ENCODE measurements around the gene CPLX3.

GRCh38 chr15:74820056-74820455, 6.4 kb upstream of the CPLX3 start:
- TF ChIP-seq POLR2AphosphoS5 (IDR thresholded peaks at IDR 0.05) = no peak
- no peak for TF ChIP-seq CTCF (IDR thresholded peaks at IDR 0.05)
- no peak for TF ChIP-seq POLR2A (IDR thresholded peaks at IDR 0.05)

Data from upper lobe of left lung (tissue), 4 donors.